HG03520 (cell line): ENCODE measurements around the gene SAMD4A.

Source experiments
- ATAC-seq: cut with Tn5 transposase; IDR thresholded peaks from one replicate; pipeline ENCODE4 v1.9.1; 2021; ENCODE audit warnings: mild to moderate bottlenecking, moderate library complexity; ENCODE audit not compliant: unreplicated experiment

Gene SAMD4A

DNA sequence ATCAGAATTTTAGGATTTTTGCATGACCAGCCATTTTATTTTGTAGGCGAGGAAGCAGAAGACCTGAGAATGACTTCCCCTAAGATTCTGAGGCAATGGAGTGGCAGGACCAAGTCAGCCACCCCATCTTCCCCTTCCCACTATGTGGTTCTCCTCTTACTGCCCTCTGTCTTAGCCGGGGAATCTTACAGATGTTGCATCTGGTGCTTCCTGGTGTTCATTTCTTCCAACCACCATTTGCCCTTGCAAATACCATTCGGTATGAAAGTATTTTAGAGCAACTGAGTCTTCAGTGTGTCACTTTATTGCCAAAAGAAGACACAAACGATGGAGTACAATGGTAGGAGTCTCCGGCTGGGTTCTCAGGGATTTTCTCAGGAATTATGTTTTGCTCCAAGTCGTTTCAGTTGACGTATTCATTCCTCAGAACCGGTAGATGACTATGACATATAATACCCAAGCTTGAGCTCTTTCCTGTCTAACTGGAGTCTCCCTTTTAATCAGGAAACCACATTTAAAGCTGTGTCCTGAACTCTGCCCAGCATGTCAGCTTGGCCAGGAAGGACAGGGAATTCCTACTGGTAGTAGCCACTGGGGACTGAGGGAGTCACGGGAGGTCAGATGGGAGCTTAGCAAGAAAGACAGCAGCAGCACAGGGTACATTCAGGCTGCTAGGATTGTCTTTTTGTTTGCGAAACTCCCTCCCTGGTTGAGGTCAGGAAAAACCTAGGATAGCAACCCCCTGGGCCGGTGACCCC, 87.0 kb downstream of the SAMD4A start:
- ATAC-seq, result no peak

DNA sequence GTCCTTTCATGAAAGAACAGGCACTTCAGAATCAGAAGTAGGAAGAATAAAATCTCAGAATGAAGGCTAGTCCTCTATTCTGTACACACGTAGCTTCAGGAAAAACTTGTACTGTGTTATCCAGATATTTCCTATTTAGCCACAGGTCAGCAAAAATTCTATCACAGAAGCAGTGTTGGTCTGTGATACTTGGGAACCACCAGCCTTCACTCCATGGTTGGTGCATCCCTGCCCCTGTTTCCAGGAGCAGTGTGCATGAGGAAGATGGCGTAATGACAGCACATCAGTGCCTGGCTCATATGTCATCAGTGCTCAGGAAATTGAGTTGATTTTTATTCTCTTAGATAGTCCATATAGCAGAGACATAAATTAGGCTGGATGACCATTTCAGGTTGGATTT, 87.7 kb downstream of the SAMD4A start:
- ATAC-seq, result no peak

DNA sequence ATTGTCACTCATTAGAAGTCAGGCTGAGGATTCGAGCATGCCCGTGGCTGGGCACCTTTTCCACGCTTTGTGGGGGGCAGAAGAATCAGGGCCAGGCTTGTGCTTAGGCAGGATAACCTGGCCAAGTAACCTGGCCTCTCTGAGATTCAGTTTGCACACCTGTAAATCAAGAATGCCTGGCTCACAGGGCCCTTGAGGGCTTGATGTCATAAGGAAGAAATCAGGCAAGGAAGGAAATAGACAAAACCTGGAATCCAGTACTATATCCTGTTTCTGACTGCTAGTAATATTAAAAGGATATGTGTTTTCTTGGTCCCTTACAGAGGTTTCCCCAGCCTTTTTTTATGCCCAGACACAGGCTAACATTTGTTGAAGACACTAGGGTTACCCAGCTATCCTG, 91.9 kb downstream of the SAMD4A start:
- no peak for ATAC-seq

DNA sequence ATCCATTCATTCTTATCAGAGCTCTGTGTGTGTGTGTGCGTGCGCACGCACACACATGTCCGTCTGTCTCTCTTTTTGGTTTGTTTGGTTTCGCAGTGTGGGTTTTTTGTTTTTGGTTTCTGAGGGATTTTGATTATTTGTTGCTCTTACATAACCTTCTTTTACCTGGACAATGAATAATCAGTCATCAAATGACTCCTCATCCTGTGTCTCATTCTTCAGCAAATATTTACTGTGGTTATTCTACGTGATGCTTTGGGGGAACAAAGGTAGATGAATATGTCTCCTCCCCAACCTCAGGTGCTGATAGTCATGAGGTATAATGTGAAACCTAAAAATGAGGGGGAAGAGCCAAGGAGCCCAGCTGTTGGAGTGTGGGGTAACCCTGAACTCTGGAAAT, 92.4 kb downstream of the SAMD4A start:
- ATAC-seq, result no peak

DNA sequence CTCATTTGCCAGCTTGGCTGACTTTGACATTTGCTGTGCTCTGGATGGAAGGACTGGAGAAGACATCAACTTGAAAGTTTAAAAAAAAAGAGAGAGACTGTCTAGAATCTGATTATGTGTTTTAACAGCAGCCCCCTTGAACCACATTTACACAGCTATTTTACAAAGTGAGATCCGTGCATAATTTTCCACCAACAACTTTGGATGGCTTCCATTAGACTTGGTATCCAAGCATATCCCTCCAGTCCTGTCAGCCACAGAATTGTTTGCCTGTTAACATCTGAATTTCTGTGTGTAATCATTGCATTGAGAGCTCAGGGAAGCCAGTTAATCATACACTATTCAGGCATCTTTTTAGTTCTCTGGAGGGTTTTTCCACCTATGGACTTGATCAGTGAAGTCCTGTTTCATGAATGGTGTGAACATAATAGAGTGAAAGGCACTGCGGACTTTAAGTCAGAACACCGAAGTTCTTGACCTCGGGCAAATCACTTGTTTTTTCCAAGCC, 93.7 kb downstream of the SAMD4A start:
- no peak for ATAC-seq

DNA sequence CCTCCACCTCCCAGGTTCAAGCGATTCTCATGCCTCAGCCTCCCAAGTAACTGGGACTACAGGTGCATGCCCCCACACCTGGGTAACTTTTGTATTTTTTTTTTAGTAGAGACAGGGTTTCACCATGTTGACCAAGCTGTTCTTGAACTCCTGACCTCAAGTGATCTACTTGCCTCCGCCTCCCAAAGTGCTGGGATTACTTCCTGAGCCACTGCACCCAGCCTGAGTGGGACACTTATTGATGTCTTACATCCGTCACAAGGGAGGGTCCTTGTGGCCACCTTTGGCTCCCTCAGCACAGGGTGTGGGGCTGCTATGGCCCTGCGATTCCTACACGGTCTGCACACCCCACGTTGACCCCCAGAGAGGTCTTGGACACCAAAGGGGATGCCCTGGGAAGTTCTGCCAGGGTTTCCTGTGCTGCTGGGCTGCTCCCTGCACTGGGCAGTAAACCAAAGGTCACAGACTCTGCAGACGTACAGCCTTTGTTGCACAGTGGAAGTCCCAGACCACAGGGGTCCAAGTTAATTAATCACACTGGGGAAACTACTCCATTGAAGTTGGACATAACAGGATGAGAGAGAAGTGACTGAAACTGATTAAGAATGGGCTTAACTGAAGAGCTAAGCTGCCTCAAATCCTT, 95.7 kb downstream of the SAMD4A start:
- no peak for ATAC-seq

DNA sequence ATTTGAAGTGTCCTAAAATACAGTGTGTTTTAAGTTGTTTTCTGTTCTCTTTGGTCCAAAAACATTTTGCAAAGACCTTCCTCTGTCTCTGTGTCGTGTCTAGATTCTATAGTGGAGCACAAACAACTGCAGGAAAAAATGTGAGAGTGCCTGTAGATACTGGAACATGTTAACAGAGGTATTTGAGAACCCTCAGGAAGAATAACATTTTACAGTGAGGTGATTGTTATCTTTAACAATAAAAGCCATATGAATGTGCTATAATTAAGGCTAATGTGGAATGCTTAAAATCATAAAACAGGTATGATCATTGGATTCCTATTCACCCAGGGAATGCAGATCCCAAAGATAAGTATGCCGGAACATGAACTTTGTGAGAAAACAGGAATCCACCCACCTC, 98.0 kb downstream of the SAMD4A start:
- no peak for ATAC-seq

DNA sequence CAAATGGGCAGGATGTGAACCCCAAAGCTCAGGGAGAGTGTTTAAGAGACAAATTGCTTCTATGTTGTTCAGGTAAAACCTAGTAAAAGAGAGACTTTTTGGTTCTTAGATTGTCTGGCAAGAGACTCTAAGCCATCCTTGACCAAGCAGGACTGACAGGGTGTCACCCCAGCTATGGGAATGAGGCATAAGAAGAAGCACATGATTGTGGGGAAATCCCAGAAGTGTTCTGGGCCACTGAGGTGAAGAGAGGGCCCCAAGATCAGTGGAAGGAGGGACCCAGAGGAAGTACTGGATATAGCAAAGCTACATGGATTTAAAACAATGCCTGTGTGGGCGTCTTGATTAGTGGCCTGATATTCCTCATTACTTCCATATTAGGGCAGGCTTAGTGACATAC, 99.0 kb downstream of the SAMD4A start:
- ATAC-seq, result no peak

DNA sequence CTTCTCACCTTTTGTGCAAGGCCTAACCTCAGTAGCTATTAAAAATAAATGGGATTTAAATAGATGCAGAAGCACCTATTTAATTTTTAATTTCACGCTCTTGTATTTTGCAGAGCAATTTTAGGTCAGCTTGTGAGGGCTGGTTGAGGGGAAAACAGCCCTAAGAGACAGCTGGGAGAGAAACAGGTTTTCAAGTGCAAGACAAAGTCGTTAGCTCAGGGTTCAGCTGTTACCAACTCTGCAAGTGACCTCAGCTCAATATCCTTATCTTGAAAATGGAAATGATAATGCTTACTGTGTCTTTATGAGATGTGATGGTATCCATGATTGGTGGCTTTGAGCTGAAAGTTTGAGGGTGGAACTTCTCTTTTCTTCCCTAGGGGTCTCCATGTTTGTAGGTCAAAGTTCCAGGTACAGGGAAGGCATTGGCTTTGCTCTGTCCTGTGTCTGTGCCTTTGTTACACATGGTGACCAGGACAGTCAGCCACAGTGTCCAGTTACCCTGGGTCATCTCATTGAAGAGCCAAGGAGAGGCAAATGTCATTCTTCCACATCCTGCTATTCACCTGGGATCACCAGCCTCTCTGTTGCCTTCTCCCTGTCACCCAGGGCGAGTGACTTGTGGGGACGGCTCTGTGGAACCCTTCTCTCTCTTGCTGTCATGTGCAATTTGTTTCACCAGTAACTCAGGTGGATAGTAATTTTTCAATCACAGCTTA, 100.3 kb downstream of the SAMD4A start:
- ATAC-seq, result no peak

DNA sequence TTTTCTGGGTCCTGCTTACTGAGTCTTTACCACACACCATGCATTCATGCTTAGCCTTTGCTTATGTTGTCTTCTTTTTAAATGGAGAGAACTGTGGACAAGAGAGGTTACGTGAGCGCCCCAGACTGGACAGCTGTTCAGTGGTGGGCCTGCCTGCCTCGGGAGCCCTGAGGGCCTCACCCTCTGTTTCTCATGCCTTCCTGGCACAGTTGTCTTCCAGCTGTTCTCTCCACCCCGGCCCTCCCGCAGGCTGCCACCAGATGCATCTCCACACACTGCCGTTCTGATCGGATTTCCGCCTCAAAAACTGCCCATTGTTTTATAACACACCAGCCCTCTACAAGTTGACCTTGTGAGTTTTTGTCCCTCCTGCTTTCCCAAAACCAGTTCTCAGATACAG, 100.8 kb downstream of the SAMD4A start:
- ATAC-seq, result no peak

DNA sequence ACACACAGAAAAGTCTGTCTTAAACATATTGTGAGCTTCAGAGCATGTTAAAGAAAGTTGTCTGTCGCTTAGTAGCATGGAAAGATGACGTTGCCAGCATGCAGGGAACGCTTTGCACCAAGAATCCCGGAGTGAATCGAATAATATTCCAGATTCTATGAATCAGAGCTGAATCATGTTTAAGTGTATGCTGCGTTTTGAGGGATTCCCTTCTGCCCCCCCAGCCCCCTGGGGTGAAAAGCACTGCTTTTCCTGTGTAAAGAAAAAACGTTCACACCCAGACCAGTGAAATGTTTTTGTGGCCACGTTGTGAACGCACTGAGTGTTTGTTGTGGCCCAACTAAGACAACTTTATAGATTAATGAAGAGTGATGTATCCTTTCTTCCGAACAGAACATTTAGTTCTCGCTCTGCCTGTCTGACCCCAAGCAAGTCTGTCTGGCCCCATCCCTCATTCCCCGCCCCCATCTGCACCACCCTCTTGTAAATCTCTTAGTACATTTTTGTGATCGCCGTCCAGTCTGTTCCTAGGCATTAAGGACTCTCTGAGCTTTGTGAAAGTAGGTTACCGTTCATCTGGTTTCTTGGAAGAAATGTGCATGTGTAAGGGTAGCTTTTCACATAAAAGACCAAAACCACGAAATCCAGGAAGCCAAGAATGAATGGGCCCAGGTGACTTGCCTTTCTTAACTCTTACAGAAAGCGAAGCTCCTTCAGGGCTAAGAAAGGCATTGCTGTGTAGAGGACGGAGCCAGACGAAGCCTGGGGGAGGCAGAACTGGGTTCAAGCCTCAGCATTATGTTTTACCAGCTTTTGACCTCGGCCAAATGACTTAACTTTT, 103.0 kb downstream of the SAMD4A start:
- ATAC-seq, result no peak

DNA sequence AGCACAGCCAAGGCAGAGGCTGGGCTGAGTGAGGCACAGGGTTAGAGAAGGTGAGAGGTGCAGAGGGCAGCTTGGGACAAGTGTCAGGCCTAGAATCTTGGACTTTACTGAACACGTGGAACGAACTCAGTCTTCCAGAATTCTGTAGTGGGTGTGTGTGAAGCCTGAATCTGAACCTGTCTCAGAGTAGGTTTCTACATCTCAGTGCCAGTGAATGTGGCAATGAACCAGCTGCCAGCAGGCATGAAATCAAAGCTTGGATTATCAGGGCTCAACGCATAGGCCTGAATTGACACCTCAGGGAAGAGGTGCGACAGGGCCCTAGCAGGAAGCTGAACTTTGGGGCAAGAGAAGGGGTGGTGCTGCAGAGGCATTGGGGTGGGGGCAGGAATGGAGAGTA, 104.6 kb downstream of the SAMD4A start:
- ATAC-seq, result no peak

DNA sequence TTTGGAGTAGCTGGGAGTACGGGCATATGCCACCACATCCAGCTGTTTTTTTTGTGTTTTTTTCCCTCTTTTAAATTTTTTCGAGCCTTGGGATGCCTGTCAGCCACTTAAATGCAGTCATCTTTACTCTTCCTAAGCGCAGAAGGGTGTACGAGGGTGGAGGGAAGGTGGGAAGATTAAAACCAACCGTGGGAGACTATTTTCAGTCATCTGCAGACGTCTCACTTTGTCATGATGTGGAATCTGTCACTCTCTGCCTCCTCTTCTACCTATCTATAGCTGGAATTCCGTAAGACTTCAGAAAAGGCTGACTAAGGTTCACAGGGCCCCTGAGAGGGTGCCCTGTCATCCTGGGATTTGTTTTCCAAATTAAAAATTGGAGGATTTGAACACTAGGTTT, 105.3 kb downstream of the SAMD4A start:
- no peak for ATAC-seq

DNA sequence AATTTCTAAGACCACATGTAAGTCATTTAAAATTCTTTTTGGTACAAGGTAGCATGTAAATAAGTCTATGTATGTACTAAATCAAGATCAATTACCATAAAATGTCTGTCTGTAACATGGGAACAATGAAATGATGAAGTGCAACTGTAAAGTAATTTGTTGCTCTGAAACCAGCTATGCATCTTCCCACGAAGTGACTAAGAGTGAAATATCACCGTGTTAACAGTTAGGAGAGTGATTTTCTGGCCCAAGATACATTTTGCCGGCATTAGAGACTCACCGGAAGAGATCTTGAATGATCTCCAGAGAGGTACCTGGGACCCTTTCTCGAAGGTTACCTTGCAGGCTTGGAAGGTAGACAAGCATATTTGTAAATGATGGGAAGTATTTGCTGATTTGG, 105.8 kb downstream of the SAMD4A start:
- no peak for ATAC-seq

DNA sequence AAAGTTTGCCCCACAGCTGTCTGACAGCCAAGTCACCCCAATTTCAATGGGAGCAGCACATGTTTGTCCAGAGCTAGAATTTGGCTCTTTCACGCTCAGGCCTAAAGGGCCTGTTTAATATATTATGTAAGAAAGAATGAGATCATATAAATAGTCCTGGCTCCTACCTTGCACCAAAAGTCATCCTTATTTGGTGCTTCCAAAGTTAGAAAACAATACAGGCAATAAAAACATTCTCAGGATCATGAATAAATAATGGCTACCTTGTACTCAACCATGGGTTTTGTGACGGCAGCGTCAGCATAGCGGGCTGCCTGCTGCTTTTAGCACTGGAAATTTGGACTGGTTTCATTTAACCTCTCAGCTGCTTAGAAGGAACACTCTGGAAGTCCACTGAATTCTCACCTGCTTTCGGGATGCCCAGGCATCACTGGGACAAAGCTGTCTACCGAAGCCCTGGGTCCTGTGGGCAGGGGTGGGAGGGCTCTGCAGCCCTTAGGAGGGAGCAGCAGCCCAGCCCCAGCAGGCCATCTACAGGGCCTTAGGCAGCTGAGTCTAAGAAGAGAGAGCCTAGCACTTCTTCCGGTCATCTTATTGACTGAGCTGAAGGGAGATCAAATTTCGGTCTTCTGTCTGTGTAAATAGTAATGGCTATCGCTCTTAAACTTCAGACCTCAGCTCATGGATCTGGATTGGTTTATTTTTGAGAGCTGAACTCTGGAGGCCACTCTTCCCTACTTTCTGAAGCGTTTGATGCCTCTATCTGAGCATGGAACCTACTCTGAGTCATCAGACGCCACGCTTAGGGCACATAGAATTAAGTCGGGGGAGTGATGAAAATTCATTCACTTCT, 106.5 kb downstream of the SAMD4A start:
- no peak for ATAC-seq

DNA sequence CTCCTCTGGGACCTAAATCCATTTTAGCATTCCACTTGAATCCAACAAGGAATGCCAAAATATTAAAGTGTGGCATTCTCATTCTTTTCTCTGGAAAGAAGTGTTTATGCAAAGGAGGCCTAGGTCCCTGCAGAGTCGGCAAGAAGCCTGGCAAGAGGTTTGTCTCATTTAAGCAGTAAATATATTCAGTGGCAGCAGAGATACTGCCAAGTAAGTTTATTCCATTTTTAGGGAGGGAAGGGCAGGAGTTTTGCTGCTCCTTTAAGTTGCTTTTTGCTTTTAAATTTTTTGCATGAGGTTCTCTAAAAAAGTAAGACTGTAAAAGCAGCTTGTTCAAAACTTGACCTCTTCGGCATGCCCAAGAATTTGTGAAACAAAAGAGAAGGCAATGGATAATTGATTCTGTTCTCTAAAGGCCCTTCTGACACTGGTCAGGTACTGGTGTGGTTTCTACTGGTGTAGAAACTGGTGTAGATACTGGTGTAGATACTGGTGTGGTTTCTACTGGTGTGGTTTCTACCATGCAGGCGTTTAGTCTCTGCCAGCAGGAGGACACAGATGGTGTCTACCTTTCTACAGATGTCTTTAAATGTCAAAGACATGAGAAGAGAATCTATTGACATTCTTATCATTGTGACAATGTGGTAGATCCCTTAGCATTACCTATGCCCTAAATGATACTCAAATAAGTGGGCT, 107.3 kb downstream of the SAMD4A start:
- peak; percentile 50 for ATAC-seq

DNA sequence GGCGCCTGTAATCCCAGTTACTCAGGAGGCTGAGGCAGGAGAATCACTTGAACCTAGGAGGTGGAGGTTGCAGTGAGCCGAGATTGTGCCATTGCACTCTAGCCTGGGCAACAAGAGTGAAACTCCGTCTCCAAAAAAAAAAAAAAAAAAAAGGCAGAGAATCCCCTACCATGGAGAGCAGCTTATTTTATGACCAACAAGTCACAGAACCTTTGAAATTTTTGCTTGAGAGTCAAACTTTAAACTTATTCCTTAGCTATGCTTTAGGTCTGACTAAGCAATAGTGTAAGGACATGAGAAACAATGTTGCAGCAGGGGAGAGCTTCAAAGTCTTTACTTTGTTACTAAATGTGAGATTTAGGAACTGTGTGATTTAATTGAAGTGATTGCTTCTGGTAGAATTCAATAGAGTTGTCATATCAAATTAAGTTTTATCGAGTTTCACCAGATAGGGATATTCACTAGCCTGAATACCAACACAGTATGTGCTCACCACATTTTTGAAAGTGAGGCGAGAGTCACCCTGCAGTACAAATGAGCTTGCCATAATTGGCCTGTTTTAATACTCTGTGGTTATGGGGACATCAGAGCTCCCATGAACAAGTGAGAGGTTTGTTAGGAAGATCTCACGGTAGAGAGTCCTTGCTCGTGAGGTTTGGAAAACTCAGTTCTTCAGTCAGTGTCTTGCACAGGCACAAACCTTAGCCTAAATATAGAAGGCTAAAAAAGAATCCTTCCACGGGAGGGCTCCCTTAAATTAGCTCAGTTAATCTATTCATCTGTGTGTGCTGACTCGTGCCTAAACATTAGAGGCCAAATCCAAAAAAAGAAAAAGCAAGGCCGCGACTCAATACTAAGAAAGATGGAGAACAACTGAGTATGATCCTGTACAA, 108.6 kb downstream of the SAMD4A start:
- no peak for ATAC-seq
